ENCODE results near the gene DKK1.

DNA sequence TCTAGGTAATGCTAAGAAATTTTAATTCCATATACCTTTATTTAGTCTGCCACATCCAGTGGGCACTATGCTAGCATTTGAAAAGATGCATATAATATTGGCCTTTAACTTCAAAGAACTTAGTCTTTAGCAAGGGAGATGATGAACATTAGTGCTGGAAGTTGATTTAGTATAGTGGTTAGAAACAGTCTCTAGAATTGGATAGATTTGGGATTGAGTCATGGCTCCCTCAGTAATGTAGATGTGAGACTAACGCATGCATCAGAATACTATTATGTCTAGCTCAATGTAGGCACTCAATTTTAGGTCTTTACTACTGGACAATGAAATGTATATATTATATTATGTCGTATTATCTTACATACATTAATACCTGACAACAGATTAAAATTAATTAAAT, 5.8 kb downstream of the DKK1 start:
- no peak for TF ChIP-seq ESRRA (CRISPR knock-in tag; IDR thresholded peaks at IDR 0.05; ENCODE audit: borderline replicate concordance)
- TF ChIP-seq, protein P1, sequence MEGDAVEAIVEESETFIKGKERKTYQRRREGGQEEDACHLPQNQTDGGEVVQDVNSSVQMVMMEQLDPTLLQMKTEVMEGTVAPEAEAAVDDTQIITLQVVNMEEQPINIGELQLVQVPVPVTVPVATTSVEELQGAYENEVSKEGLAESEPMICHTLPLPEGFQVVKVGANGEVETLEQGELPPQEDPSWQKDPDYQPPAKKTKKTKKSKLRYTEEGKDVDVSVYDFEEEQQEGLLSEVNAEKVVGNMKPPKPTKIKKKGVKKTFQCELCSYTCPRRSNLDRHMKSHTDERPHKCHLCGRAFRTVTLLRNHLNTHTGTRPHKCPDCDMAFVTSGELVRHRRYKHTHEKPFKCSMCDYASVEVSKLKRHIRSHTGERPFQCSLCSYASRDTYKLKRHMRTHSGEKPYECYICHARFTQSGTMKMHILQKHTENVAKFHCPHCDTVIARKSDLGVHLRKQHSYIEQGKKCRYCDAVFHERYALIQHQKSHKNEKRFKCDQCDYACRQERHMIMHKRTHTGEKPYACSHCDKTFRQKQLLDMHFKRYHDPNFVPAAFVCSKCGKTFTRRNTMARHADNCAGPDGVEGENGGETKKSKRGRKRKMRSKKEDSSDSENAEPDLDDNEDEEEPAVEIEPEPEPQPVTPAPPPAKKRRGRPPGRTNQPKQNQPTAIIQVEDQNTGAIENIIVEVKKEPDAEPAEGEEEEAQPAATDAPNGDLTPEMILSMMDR (IDR thresholded peaks at IDR 0.05) = no peak
- TF ChIP-seq, protein P2, sequence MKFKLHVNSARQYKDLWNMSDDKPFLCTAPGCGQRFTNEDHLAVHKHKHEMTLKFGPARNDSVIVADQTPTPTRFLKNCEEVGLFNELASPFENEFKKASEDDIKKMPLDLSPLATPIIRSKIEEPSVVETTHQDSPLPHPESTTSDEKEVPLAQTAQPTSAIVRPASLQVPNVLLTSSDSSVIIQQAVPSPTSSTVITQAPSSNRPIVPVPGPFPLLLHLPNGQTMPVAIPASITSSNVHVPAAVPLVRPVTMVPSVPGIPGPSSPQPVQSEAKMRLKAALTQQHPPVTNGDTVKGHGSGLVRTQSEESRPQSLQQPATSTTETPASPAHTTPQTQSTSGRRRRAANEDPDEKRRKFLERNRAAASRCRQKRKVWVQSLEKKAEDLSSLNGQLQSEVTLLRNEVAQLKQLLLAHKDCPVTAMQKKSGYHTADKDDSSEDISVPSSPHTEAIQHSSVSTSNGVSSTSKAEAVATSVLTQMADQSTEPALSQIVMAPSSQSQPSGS (CRISPR knock-in tag; IDR thresholded peaks at IDR 0.05; ENCODE audit: borderline replicate concordance, low read depth) = no peak
- TF ChIP-seq, protein P3, sequence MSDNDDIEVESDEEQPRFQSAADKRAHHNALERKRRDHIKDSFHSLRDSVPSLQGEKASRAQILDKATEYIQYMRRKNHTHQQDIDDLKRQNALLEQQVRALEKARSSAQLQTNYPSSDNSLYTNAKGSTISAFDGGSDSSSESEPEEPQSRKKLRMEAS (CRISPR knock-in tag; IDR thresholded peaks at IDR 0.05) = no peak
- no peak for TF ChIP-seq NR3C1 (CRISPR knock-in tag; conservative IDR thresholded peaks at IDR 0.05; ENCODE audit: low read depth)

Data from WTC11 (cell line).